ENCODE results near the gene MAN1C1. TPM values are rescaled to one million over a fixed set of nuclear protein-coding genes. Genes with fewer than 3 reads are reported as not detected.

The MAN1C1 gene
- total RNA-seq, 1 experiment from 2014 or later, result 73.9 TPM

DNA sequence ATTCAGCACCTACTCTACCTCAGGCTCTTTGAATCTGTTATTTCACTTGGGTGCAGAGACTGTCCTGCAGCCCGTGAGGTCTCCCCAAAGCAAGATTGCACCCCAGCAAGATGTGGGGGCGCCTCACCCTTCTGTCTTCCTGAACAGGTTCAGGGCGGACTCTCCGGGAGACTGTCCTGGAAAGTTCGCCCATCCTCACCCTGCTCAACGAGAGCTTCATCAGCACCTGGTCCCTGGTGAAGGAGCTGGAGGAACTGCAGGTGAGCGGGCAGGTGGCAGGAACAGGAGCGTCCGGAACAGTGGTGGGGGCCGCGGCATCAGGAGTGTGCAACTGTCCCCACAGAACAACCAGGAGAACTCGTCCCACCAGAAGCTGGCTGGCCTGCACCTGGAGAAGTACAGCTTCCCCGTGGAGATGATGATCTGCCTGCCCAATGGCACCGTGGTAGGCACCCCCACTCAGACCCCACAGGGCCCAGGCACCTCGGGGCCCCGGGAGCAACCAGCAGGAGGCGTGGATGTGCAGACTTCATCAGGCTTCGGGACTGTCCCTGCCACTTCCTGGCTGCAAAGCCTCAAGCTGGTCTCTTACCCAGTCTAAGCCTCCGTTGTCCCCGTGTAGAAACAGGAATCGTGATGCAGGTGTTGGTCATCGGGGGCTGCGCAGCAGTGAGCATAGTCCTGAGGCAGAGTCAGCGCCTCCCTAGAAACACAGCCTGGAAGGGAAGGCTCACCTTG is 197.3 kb downstream of the MAN1C1 start:
- Histone ChIP-seq H3K4me1 (peaks cover 14% of the 10 kb centered on the region), H3K9me3 (replicated peaks) (no peaks in the 10 kb centered on the region), H3K36me3 (peaks cover 5% of the 10 kb centered on the region), H3K4me3 (no peak overlapping the region), H3K27me3 (no peaks in the 10 kb centered on the region), H3K27ac (no peak overlapping the region)
- no peak for DNase-seq

DNA sequence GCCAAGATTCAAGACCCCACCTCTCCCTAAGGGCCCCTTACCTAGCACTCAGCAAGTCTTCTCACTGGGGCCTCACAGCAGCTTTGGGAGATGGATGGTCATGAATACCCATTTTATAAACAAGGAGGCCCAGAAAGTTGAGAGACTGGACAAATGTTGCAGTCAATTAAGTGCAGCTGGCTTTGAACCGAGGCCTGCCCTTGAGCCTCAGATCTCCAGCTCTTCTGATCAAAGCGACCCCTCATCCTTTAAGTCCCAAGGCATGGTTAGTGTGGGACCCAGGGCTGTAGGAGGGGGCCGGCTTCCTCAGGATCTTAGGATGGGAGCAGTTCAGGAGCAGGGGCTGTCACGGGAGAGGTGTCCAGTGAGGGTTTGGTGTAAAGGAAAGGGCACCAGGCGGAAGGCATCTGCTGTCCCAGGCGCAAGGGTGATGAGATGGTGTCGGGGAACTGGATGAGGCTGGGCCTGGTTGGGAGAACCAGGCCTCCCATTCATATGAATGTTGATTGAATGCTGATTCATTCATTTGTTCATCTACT is 198.0 kb downstream of the MAN1C1 start:
- peak in 1 of 2 experiments; percentile 55 for DNase-seq
- H3K4me3 ChIP-seq, result no peak overlapping the region
- peaks cover 5% of the 10 kb centered on the region for H3K36me3 ChIP-seq
- no peaks in the 10 kb centered on the region for H3K9me3 ChIP-seq (replicated peaks)
- peaks cover 16% of the 10 kb centered on the region for H3K4me1 ChIP-seq
- H3K27me3 ChIP-seq, result no peaks in the 10 kb centered on the region
- H3K27ac ChIP-seq, result no peak overlapping the region

DNA sequence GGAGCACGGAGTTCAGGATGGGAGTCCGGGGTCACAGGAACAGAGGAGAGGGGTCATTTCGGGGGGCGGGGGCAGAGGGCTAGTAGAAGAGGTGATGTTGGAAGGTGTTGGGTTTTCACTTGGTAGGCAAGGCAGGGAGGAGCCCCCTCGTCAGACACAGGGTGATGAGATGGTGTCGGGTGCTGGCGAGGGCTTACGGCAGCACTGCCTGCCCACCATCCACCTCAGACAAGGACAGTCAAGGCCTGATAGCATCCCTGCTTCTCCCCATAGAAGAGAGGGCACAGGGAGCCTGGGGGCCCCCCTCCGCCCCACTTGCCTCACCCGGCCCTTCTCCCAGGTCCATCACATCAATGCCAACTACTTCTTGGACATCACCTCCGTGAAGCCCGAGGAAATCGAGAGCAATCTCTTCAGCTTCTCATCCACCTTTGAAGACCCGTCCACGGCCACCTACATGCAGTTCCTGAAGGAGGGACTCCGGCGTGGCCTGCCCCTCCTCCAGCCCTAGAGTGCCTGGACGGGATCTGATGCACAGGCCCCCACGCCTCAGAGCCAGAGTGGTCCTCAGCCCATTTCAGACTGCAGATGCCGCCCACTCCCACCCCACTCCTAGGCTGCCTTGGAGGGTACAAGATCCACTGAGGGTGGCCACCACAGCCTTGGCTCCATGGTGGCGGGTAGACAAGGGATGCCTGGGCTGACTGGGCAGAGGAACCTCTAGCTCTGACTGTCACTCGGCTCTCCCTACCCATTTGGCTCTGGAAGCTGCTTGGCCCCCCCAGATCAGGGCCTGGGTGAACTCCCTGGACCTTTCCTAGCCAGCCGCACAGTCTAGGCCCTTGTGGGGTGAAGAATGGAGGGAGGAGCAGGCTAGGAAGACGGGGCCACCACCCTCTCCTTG is 198.9 kb downstream of the MAN1C1 start:
- Histone ChIP-seq H3K36me3 (peaks cover 5% of the 10 kb centered on the region), H3K4me1 (peaks cover 16% of the 10 kb centered on the region), H3K9me3 (replicated peaks) (no peaks in the 10 kb centered on the region), H3K27me3 (no peaks in the 10 kb centered on the region), H3K4me3 (no peak overlapping the region), H3K27ac (no peak overlapping the region)
- DNase-seq, result no peak

DNA sequence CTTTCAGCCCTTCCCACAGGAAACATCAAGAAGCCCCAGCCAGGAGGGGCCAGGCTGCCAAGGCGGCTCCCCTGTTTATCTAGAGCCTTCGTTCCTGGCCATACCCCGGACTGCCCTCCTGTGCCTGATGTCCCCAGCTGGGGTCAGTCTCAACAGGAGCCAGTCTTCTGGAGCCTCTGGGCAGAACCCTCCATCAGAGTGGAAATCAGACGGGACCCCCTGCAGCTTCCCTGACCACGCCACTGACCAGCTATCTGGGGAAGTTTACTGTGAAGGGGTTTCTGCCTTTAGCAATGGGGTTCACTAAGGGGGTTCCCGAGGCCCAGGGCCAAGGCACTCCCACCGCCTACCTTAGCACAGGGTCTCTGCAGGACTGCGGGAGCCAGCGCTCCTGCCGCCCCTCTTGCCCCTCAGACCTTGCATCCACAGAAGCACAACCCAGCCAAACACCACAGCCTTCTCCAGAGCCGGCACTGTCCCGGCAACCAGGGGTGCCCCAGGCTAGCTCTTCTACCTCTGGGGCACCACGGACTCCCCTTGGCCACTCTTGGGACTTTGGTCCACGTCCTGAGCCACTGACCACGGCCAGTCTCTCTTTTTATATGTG is 199.6 kb downstream of the MAN1C1 start:
- H3K27me3 ChIP-seq, result no peaks in the 10 kb centered on the region
- H3K4me3 ChIP-seq, result no peak overlapping the region
- no peak for DNase-seq
- no peaks in the 10 kb centered on the region for H3K9me3 ChIP-seq (replicated peaks)
- no peak overlapping the region for H3K27ac ChIP-seq
- H3K4me1 ChIP-seq, result peaks cover 16% of the 10 kb centered on the region
- H3K36me3 ChIP-seq, result peaks cover 4% of the 10 kb centered on the region

DNA sequence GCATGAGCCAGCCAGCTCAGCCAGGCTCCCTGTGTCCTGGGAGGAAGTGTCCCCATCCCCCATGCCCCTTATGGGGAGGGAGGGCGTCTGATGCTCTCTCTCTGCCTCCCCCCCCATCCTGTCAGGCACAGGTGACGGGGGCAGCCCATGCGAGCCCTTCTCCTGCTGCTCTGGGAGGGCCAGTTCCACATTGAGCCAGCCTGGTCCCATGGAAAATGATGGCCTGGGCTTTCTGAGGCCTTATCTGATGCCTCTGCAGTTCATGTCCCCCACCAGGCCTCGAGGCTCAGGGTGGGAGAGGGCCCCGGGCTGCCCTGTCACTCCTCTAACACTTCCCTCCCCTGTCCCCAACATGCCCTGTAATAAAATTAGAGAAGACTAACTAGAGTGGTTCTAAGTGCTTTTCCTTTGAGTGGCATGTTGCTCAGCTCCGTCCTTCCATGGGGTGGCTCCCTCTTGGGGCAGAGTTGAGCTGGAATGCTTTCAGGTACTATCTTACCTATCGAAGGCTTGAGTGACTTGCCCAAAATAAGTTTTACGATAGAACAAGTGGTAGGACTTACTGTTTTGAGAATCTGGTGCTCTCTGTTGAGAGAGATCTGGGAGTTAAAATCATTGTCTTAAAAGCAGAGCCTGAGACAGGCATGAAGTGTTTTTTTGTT is 201.4 kb downstream of the MAN1C1 start:
- H3K27ac ChIP-seq, result no peak overlapping the region
- no peak for DNase-seq
- peaks cover 2% of the 10 kb centered on the region for H3K36me3 ChIP-seq

DNA sequence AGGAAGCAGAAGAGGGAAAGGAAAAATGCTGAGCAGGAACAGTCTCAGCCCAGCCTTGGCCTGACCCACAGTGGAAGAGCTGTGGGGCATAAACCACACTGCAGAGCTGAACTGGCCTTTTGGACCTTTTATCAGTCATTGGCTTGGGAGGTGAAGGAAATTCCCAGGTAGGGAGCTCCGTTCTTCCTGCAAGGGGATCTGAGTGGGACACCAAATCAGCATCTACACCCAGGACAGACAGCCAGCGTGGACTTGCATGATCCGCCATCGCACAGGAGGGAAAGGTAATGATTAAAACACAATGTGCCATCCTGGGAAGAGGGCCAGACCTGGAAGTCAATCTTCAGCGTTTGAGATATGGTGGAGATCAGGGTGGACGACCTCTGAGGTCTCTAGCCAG is 202.0 kb downstream of the MAN1C1 start:
- Histone ChIP-seq H3K27ac (no peak overlapping the region; the same call in 1 of the 2 replicates), H3K9me3 (replicated peaks) (no peaks in the 10 kb centered on the region), H3K4me3 (peak overlapping the region; percentile 80), H3K36me3 (peaks cover 2% of the 10 kb centered on the region), H3K27me3 (no peaks in the 10 kb centered on the region), H3K4me1 (peaks cover 16% of the 10 kb centered on the region)
- DNase-seq, result no peak

More for the DNA sequence above, 201.4 kb downstream of the MAN1C1 start:
- H3K4me3 ChIP-seq, result no peak overlapping the region
- H3K9me3 ChIP-seq (replicated peaks), result no peaks in the 10 kb centered on the region
- peaks cover 16% of the 10 kb centered on the region for H3K4me1 ChIP-seq
- H3K27me3 ChIP-seq, result no peaks in the 10 kb centered on the region

DNA sequence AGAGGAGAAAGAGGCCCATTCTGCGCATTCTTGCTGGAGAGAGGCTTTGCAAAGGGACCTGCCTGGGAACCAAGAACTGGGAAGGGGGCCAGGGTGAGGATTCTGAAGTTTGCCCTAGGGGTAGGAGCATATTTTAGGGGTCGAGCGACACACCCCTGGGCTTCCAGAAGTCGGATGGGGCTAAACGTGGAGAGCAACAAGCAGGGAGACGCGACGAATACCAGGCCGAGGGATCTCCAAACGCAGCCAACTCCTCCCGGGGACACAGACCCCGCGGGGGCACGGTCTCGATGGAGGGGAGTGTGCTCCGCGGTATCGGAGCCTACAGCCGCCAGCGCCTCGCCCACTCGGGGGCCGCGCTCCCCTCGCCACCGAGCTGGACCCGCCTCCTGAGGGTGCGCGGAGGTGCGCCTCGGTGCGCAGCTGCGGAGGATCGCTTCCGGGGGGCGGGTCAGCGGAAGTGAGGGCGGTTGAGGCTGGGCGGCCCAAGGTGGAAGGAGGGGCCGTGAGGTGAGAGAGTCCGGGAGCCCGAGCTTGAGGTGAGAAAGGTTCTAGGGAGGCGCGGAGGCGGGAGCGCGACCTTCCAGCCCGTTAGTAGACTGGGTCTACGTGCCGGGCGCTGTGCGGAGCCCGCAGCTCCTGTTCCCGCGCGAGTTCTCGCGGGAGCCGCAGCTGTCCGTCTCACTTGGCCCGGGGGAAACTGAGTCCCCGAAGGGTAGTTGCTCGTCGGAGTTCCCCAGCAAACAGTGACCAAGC is 203.1 kb downstream of the MAN1C1 start, which contains the start of gene MTFR1L:
Gene MTFR1L (plus strand): TSS at position 464 of the 756 bp plus-strand sequence. CDS start 3,151 bp downstream, outside the sequence.
- Histone ChIP-seq H3K27ac (peak within 1 kb of the TSS; percentile 49), H3K4me3 (peak within 1 kb of the TSS; percentile 80), H3K36me3 (peaks cover 2% of the 10 kb centered on the region; the same call in 1 of the 2 replicates), H3K9me3 (replicated peaks) (no peaks in the 10 kb centered on the region), H3K27me3 (no peaks in the 10 kb centered on the region), H3K4me1 (peaks cover 11% of the 10 kb centered on the region)
- peak; percentile 86 to 87 for DNase-seq

DNA sequence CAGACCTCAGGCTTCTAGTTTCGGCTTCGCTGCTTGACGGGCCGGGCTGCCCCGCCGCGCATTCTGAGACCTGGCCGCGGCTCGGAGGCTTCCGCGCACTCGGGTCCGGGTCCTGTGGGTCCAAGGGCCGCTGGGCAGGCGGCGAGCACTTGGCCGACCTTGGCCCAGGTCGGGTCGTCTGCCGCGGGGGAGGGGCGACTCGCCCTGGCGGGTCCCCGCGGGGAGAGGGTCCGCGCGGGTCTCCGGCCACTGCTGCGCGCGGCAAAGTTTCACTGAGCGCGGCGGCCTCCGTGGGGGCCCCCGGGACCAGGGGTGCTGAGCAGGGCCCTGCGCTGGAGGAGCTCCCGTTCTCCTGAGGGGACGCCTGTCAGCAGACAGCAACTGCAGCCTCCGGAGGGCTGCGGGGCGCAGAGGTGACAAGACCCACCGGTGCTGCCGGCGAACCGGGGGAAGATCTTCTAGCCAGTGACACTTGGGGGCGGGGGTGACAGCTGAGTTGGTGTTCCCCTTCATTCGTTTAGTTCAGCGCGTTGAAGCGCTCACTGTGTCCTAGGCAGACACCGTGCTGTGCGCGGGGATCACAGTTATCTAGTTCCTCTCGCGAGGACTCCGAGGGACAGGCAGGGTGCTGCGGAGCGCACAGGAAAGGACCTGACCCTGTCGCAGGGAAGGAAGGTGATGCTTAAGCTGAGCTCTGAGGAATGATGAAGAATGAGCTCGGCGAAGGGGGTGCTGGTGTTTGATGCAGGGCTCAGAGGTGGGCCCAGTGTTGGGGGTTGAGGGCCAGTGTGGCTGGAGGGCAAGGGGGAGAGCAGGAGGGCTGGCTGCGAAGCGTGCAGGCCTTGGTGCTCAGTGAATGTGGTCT is 203.9 kb downstream of the MAN1C1 start:
- H3K36me3 ChIP-seq, result peaks cover 7% of the 10 kb centered on the region; the same call in 1 of the 2 replicates
- no peaks in the 10 kb centered on the region for H3K9me3 ChIP-seq (replicated peaks)
- H3K27ac ChIP-seq, result peak overlapping the region; percentile 49
- peak overlapping the region; percentile 80 for H3K4me3 ChIP-seq
- peak; percentile 64 to 75 for DNase-seq
- H3K4me1 ChIP-seq, result peaks cover 9% of the 10 kb centered on the region
- no peaks in the 10 kb centered on the region for H3K27me3 ChIP-seq

DNA sequence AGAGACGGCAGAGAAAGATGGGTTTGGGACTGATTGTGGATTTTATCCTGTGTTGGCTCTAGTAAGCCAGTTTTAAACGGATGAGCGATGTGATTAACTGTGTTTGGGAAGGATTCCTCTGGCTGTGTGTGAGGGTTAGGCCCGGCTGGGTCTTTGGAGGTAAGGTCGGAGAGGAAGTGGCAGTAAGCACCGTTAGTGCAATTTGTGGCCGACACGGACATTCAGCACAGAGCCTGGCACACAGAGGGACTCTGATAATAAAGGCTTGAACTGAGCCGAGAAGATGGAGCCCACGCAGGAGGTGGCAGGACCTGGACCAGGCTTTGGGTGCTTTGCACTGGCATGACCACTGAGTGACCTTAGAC is 204.5 kb downstream of the MAN1C1 start:
- Histone ChIP-seq H3K9me3 (replicated peaks) (no peaks in the 10 kb centered on the region), H3K36me3 (peaks cover 6% of the 10 kb centered on the region; the same call in 1 of the 2 replicates), H3K27ac (no peak overlapping the region), H3K4me3 (peak overlapping the region; percentile 80), H3K4me1 (peaks cover 9% of the 10 kb centered on the region), H3K27me3 (no peaks in the 10 kb centered on the region)
- DNase-seq, result no peak

DNA sequence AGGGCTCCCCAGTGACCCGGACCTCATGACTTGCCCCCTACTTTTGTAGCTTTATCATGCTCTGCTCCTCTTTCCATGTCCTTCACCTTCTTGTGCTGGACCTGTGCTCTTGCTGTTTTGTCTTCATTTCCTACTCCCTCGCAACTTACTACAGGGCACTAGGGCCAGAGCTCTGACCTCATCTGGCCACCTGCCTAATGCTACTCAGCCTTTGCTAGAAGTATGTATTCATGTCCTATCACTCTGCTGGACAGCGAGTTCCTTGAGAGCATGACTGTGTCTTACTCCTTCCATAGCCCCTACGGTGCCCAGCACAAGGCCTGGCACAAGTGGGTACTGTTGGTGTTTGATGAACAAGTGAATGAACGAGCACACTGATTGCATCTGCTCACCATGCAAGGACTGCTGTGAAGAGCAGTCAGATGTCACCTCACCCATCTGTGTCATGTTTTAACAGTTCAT is 205.1 kb downstream of the MAN1C1 start:
- Histone ChIP-seq H3K27ac (no peak overlapping the region), H3K4me3 (no peak overlapping the region), H3K36me3 (peaks cover 8% of the 10 kb centered on the region), H3K9me3 (replicated peaks) (no peaks in the 10 kb centered on the region), H3K27me3 (no peaks in the 10 kb centered on the region), H3K4me1 (peaks cover 9% of the 10 kb centered on the region)
- no peak for DNase-seq

DNA sequence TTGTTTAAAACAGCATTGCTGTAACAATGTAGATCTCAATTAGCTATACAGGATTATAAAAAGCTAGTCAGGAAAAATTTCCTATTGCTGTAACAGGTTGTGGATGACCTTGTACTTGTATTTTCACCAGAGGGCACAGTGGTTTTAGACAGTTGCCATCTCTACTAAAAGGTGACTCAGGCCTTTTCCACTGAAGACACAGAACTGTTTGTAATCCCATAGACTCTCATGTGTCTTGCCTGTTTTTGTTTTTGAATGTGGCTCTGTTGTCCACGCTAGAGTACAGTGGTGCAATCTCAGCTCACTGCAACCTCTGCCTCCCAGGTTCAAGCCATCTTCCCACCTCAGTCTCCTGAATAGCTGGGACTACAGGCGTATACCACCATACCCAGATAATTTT is 209.0 kb downstream of the MAN1C1 start:
- Histone ChIP-seq H3K27me3 (no peaks in the 10 kb centered on the region), H3K27ac (no peak overlapping the region), H3K36me3 (peaks cover 42% of the 10 kb centered on the region), H3K4me3 (no peak overlapping the region), H3K4me1 (no peaks in the 10 kb centered on the region), H3K9me3 (replicated peaks) (no peaks in the 10 kb centered on the region)
- no peak for DNase-seq

DNA sequence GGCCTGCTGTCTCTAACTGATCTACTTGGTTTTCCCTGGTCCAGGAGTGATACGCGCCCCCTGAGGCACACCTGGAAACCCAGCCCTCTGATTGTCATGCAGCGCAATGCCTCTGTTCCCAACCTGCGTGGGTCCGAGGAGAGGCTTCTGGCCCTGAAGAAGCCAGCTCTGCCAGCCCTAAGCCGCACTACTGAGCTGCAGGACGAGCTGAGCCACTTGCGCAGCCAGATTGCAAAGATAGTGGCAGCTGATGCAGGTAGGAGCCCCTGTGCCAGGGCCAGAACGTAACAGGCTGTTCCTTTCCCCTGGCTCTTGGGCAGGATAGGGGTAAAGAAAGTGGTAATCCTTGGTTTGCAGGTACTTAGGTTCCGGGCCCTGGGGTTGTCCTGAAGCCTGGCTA is 210.0 kb downstream of the MAN1C1 start:
- Histone ChIP-seq H3K4me3 (no peak overlapping the region), H3K27ac (no peak overlapping the region), H3K36me3 (peaks cover 51% of the 10 kb centered on the region), H3K27me3 (no peaks in the 10 kb centered on the region), H3K4me1 (no peaks in the 10 kb centered on the region), H3K9me3 (replicated peaks) (no peaks in the 10 kb centered on the region)
- DNase-seq, result no peak

DNA sequence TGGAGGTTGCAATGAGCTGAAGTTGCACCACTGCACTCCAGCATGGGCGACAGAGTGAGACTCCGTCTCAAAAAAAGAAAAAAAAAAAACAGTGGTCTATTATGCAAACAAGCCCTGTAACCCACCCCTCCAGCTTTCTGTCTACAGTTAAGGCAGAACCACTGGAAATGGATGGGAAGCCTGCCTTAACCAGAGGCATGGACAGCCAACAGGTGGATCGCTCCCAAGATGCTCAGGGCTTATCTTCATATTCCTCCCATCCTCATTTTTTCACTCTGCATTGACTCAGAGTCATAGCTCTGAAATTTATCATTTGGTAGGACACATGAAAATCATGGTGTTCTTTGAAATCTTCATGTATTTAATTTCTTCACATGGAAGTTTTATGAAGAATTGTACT is 211.9 kb downstream of the MAN1C1 start:
- Histone ChIP-seq H3K4me3 (no peak overlapping the region), H3K9me3 (replicated peaks) (no peaks in the 10 kb centered on the region), H3K4me1 (no peaks in the 10 kb centered on the region), H3K27ac (no peak overlapping the region), H3K27me3 (no peaks in the 10 kb centered on the region), H3K36me3 (peaks cover 70% of the 10 kb centered on the region)
- DNase-seq, result no peak

Measured in SJCRH30 (cell line).